ENCODE measurements around the gene ACER3. TPM values are rescaled to one million over a fixed set of nuclear protein-coding genes. Genes with fewer than 3 reads are reported as not detected.
"Not testable (repeated sequence)": the region's sequence is repeated elsewhere in the genome, so short reads cannot be mapped to it uniquely, and the experiment has no call there.

Gene ACER3
- total and polyA plus RNA-seq, 4 donors: 1.9 to 5.9 (median 4.2) TPM

GRCh38 chr11:76955459-76956114, 94.9 kb downstream of the ACER3 start:
- TF ChIP-seq GABPA (IDR thresholded peaks at IDR 0.05 in 1 of 2, conservative IDR thresholded peaks at IDR 0.05 in 1 of 2): no peak
- no peak for TF ChIP-seq NR2F2 (IDR thresholded peaks at IDR 0.05)
- no peak for TF ChIP-seq TAF1 (conservative IDR thresholded peaks at IDR 0.05)
- no peak for TF ChIP-seq SP1 (IDR thresholded peaks at IDR 0.05)
- TF ChIP-seq HNF4G (IDR thresholded peaks at IDR 0.05): no peak
- no peak for TF ChIP-seq CTCF (IDR thresholded peaks at IDR 0.05; ENCODE audit: low read depth, low read length, missing input control)
- TF ChIP-seq YY1 (IDR thresholded peaks at IDR 0.05): no peak
- no peak for TF ChIP-seq ATF3 (IDR thresholded peaks at IDR 0.05)
- TF ChIP-seq JUND (IDR thresholded peaks at IDR 0.05): no peak
- Histone ChIP-seq H3K9ac (ENCODE audit: low read depth in 1 of 2, low read length in 2 of 2) (no peak overlapping the region), H3K27me3 (ENCODE audit: control insufficient read depth in 4 of 4, insufficient read depth in 4 of 4, low read length in 3 of 4) (no peaks in the 10 kb centered on the region), H3K4me3 (ENCODE audit: low read depth in 1 of 3, low read length in 3 of 3) (no peak overlapping the region), H3K27ac (ENCODE audit: low read depth in 1 of 2, low read length in 2 of 2) (no peak overlapping the region), H3K36me3 (ENCODE audit: control insufficient read depth in 4 of 4, insufficient read depth in 3 of 4, low read depth in 1 of 4, low read length in 3 of 4) (no peaks in the 10 kb centered on the region), H3K9me3 (ENCODE audit: control insufficient read depth in 4 of 4, low read length in 3 of 4) (no peaks in the 10 kb centered on the region), H3K4me1 (ENCODE audit: control insufficient read depth in 4 of 4, insufficient read depth in 4 of 4, low read length in 3 of 4) (no peaks in the 10 kb centered on the region)
- whole genome bisulfite sequencing: 92% methylated on average over 3 of the region's 3 CpGs
- no peak for DNase-seq (ENCODE audit: low spot score)

GRCh38 chr11:76962583-76963416, 102.1 kb downstream of the ACER3 start:
- no peak for DNase-seq (ENCODE audit: low spot score)
- no peaks in the 10 kb centered on the region for H3K4me1 ChIP-seq (ENCODE audit: control insufficient read depth in 4 of 4, insufficient read depth in 4 of 4, low read length in 3 of 4)
- H3K9ac ChIP-seq (ENCODE audit: low read depth in 1 of 2, low read length in 2 of 2): no peak overlapping the region
- no peaks in the 10 kb centered on the region for H3K27me3 ChIP-seq (ENCODE audit: control insufficient read depth in 4 of 4, insufficient read depth in 4 of 4, low read length in 3 of 4)
- no peak overlapping the region for H3K4me3 ChIP-seq (ENCODE audit: low read depth in 1 of 3, low read length in 3 of 3)
- TF ChIP-seq FOXA1 (IDR thresholded peaks at IDR 0.05) (no peak), ZBTB33 (IDR thresholded peaks at IDR 0.05) (no peak), HNF4A (conservative IDR thresholded peaks at IDR 0.05) (no peak), REST (IDR thresholded peaks at IDR 0.05) (no peak), GABPA (IDR thresholded peaks at IDR 0.05 in 1 of 2, conservative IDR thresholded peaks at IDR 0.05 in 1 of 2) (no peak), SP1 (IDR thresholded peaks at IDR 0.05) (no peak), MAX (IDR thresholded peaks at IDR 0.05) (no peak), TAF1 (conservative IDR thresholded peaks at IDR 0.05) (no peak)
- no peaks in the 10 kb centered on the region for H3K9me3 ChIP-seq (ENCODE audit: control insufficient read depth in 4 of 4, low read length in 3 of 4)
- WGBS: 67% methylated on average over 4 of the region's 4 CpGs
- H3K27ac ChIP-seq (ENCODE audit: low read depth in 1 of 2, low read length in 2 of 2): no peak overlapping the region
- H3K36me3 ChIP-seq (ENCODE audit: control insufficient read depth in 4 of 4, insufficient read depth in 3 of 4, low read depth in 1 of 4, low read length in 3 of 4): peaks cover 0 to 2% (median 0%) of the 10 kb centered on the region in 4 donors

GRCh38 chr11:76963417-76964168, 102.9 kb downstream of the ACER3 start:
- not testable (repeated sequence) for H3K9ac ChIP-seq (ENCODE audit: low read depth in 1 of 2, low read length in 2 of 2); H3K36me3 ChIP-seq (ENCODE audit: control insufficient read depth in 4 of 4, insufficient read depth in 3 of 4, low read depth in 1 of 4, low read length in 3 of 4); H3K27me3 ChIP-seq (ENCODE audit: control insufficient read depth in 4 of 4, insufficient read depth in 4 of 4, low read length in 3 of 4); H3K4me3 ChIP-seq (ENCODE audit: low read depth in 1 of 3, low read length in 3 of 3); H3K4me1 ChIP-seq (ENCODE audit: control insufficient read depth in 4 of 4, insufficient read depth in 4 of 4, low read length in 3 of 4); DNase-seq (ENCODE audit: low spot score); H3K27ac ChIP-seq (ENCODE audit: low read depth in 1 of 2, low read length in 2 of 2); H3K9me3 ChIP-seq (ENCODE audit: control insufficient read depth in 4 of 4, low read length in 3 of 4)
- WGBS: 91% methylated on average over 16 of the region's 16 CpGs

Data from liver (tissue), 9 donors.